WERI-Rb-1 (cell line): ENCODE data around the gene AKR1C1.
"Not testable (repeated sequence)": the region's sequence is repeated elsewhere in the genome, so short reads cannot be mapped to it uniquely, and the experiment has no call there.

ENCODE experiments used
- DNase-seq: peaks from one replicate; pipeline ENCODE4 v3.0.0-alpha.2; 2020
- H3K27ac ChIP-seq: fragments of 250-450 bp; sonication (Bioruptor Pico); 2 replicates; pipeline ENCODE4 v1.5.1; 2020; ENCODE audit warnings: mild to moderate bottlenecking, moderate library complexity
- H3K27me3 ChIP-seq: fragments of 250-450 bp; sonication (Bioruptor Pico); 2 replicates; pipeline ENCODE4 v1.5.1; 2021; ENCODE audit warnings: mild to moderate bottlenecking, low read depth, moderate library complexity; ENCODE audit not compliant: insufficient read depth, severe bottlenecking
- H3K36me3 ChIP-seq: fragments of 250-450 bp; sonication (Bioruptor Pico); 2 replicates; pipeline ENCODE4 v1.5.1; 2020; ENCODE audit warnings: mild to moderate bottlenecking, moderate library complexity
- H3K4me3 ChIP-seq: 2 replicates; pipeline ENCODE4 v1.5.1; 2011; ENCODE audit warnings: low read depth, mild to moderate bottlenecking, control low read depth, low read length
- H3K9me3 ChIP-seq: fragments of 250-450 bp; sonication (Bioruptor Pico); 2 replicates; pipeline ENCODE4 v1.5.1; 2021; ENCODE audit warnings: mild to moderate bottlenecking, moderate library complexity; ENCODE audit not compliant: severe bottlenecking
- TF ChIP-seq, protein P1 (sequence below): IDR thresholded peaks from 2 replicates; pipeline ENCODE4 v1.5.1; 2011; ENCODE audit warnings: low read depth, mild to moderate bottlenecking, control low read depth, inconsistent platforms, low read length

AKR1C1 gene

DNA sequence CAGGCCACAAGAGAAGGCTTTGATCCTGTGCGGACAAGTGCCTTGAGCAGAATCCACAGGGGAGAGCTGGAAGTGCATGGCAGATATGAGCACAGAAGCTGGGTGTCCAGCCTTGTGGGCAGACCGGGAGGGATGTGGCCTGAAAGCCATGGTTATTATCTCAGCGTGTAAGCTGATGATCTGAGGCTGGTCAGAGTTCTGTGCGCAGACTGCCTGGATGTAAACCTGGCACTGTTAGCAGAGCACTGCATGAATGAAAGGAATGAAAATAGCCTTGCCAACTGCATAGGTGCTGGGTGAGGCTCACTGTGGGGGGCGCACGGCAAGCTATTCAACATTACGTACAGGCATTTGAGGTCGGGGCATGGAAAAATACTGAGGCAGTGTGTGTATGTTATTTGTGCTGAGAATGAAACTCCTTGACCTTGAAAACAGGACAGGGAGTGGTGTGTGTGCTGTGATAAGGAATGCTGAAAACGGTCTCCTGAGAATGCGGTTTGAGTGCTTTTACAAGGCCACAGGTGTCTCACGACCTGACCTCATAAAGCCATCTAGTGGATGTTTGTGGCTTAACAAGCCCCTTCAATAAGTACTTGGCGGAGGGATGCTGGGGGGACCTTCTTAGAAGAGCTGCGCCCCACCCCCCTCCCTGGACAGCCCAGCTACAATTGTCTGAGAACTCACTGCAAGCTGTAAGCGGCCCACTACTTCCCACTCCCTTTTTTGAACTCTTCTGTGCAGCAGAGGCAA is 18.7 kb downstream of the AKR1C1 start:
- H3K27ac ChIP-seq = no peak overlapping the region
- no peaks in the 10 kb centered on the region for H3K9me3 ChIP-seq
- peaks cover 5% of the 10 kb centered on the region for H3K27me3 ChIP-seq
- H3K36me3 ChIP-seq = no peaks in the 10 kb centered on the region
- DNase-seq = peak; percentile 3
- TF ChIP-seq, protein P1, sequence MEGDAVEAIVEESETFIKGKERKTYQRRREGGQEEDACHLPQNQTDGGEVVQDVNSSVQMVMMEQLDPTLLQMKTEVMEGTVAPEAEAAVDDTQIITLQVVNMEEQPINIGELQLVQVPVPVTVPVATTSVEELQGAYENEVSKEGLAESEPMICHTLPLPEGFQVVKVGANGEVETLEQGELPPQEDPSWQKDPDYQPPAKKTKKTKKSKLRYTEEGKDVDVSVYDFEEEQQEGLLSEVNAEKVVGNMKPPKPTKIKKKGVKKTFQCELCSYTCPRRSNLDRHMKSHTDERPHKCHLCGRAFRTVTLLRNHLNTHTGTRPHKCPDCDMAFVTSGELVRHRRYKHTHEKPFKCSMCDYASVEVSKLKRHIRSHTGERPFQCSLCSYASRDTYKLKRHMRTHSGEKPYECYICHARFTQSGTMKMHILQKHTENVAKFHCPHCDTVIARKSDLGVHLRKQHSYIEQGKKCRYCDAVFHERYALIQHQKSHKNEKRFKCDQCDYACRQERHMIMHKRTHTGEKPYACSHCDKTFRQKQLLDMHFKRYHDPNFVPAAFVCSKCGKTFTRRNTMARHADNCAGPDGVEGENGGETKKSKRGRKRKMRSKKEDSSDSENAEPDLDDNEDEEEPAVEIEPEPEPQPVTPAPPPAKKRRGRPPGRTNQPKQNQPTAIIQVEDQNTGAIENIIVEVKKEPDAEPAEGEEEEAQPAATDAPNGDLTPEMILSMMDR = peak; percentile 30; the same call in 1 of the 2 replicates
- H3K4me3 ChIP-seq = no peak overlapping the region

DNA sequence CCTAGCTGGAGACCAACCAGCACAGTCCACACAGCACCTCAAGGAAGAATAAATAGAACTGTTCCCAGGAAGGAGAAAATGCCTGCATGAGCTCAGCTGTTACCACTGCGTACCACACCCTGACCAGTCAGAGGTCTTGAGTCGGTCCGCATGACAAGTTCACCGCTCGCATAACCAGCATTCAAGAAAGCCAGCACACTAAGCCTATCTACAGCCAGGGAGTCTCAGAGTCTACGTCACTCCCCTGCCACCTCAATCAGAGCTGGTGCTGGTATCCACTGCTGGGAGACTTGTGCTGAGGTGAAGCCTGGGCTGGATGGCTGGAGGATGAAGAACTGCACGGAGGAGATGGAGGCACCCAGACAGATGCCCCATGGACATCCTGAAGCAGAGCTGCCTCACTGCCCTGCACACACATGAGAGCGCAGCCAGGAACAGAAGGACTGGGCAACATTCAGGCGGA is 19.6 kb downstream of the AKR1C1 start:
- no peak overlapping the region for H3K27ac ChIP-seq
- DNase-seq = no peak
- H3K27me3 ChIP-seq = peaks cover 5% of the 10 kb centered on the region

DNA sequence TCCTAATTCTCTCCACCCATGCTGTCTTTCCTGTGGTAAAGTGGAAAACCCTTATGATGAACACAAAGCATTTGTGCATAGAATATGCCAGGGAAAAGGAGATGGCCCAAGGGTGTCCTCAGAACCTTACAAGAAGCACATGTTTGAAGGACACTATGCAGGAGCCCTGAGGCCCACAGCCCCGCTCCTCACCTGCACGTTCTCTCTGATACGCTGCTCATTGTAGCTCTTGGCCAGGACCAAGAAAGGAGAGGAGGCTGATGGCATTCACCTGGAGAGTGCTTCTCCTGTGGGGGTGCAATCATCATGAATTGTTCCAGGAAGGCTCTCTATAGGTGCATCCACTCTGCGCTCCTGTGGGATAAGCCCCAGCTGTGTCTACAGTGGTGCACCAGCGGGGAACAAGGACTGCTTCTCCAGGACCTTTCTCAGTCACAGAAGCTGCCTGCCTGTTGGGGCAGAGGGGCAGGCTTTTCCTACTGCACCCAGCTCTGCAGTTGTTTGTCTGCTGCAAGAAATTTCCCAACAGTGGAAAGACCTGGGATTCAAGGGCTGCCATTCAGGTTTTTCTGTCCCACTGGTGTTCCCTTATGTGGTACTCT is 20.5 kb downstream of the AKR1C1 start:
- Histone ChIP-seq H3K27me3 (peaks cover 5% of the 10 kb centered on the region), H3K36me3 (no peaks in the 10 kb centered on the region), H3K9me3 (no peaks in the 10 kb centered on the region), H3K27ac (no peak overlapping the region), H3K4me3 (no peak overlapping the region)
- DNase-seq = no peak
- TF ChIP-seq, protein P1 = no peak

More for the DNA sequence above, 19.6 kb downstream of the AKR1C1 start:
- TF ChIP-seq, protein P1 = no peak
- Histone ChIP-seq H3K4me3 (no peak overlapping the region), H3K36me3 (no peaks in the 10 kb centered on the region), H3K9me3 (no peaks in the 10 kb centered on the region)

- Histone ChIP-seq H3K4me3 (no peak overlapping the region), H3K36me3 (no peaks in the 10 kb centered on the region), H3K9me3 (no peaks in the 10 kb centered on the region), H3K27me3 (peaks cover 5% of the 10 kb centered on the region), H3K27ac (no peak overlapping the region)
- TF ChIP-seq, protein P1 = no peak
- no peak for DNase-seq
Measured at GRCh38 chr10:4984223-4984622, 21.0 kb downstream of the AKR1C1 start.

- Histone ChIP-seq H3K36me3 (no peaks in the 10 kb centered on the region), H3K4me3 (no peak overlapping the region), H3K9me3 (no peaks in the 10 kb centered on the region), H3K27me3 (peaks cover 5% of the 10 kb centered on the region), H3K27ac (no peak overlapping the region)
- no peak for DNase-seq
- TF ChIP-seq, protein P1 = no peak
Measured at GRCh38 chr10:4984971-4985594, 21.9 kb downstream of the AKR1C1 start.

- H3K36me3 ChIP-seq, H3K27me3 ChIP-seq, DNase-seq, H3K9me3 ChIP-seq, H3K27ac ChIP-seq, H3K4me3 ChIP-seq: not testable (repeated sequence)
Measured at GRCh38 chr10:4988000-4988641, 24.9 kb downstream of the AKR1C1 start.
